Fibroblast of skin of right quadriceps (primary cell): Measurements from ENCODE around the gene HSPA1A.
"Not testable (repeated sequence)": the region's sequence is repeated elsewhere in the genome, so short reads cannot be mapped to it uniquely, and the experiment has no call there.

Experiments
- DNase-seq: peaks from one replicate; pipeline ENCODE4 v3.0.0-alpha.2; 2013

The HSPA1A gene

DNA sequence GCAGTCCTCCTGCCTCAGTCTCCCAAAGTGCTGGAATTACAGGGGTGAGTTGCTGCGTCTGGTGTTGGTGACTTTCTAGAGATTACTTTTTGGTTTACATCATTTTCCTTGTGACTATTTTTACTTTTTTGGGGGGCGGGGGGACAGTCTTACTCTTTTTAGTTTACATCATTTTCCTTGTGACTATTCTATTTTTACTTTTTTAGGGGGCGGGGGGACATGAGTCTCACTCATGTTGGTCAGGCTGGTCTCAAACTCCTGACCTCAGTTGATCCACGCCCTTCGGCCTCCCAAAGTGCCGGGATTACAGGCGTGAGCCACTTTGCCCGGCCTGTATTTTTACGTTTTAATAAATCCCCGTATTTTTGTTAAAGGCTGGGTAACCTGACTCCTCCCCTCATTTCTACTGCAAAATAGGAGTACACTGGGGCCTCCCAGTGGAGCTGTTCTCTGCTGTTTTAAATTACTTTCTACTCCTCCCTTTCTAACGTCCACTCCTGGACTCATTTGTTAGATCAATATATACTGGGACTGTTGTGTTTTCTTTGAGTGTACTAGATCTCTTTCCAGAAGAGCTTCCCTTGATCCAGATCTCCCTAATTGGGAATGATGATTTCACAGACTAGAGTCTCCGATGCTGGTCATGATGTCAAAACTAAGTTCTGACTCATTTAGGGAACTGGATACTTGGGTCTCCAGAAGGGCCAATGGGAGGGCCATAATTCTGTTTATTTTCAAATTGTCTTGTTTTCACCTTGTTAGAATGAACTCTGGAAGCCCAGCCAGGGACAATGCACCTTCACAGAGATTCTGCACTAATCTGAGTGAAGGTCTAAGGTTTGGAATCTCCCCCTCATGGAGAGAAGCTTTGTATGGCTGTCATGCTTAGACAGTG is 21.4 kb downstream of the HSPA1A start:
- no peak for DNase-seq

- DNase-seq, result no peak
Observed at GRCh38 chr6:31837369-31838113, 22.2 kb downstream of the HSPA1A start.

DNA sequence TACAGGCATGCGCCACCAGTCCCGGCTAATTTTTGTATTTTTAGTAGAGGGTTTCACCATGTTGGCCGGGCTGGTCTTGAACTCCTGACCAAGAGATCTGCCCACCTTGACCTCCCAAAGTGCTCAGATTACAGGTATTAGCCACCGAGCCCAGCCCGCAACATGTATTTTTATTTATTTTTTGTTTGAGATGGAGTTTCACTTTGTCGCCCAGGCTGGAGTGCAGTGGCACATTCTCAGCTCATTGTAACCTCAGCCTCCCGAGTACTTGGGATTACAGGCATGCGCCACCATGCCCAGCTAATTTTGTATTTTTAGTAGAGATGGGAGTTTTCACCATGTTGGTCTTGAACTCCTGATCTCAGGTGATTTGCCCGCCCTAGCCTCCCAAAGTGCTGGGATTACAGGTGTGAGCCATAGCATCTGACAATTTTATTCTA is 22.8 kb downstream of the HSPA1A start:
- not testable (repeated sequence) for DNase-seq

DNA sequence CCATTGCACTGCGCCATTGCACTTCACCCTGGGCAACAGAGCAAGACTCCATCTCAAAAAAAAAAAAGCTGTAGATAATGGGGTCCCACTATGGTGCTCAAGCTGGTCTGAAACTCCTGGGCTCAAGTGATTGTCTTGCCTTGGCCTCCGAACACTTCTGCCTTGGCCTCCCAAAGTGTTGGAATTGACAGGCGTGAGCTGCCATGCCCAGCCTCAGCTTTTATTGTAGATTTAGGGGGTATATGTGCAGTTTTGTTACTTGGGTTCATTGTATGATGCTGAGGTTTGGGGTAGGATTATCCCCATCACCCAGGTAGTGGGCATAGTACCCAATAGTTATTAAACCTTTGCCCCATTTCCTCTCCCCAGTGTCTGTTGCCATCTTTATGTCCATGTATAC is 23.6 kb downstream of the HSPA1A start:
- no peak for DNase-seq

DNA sequence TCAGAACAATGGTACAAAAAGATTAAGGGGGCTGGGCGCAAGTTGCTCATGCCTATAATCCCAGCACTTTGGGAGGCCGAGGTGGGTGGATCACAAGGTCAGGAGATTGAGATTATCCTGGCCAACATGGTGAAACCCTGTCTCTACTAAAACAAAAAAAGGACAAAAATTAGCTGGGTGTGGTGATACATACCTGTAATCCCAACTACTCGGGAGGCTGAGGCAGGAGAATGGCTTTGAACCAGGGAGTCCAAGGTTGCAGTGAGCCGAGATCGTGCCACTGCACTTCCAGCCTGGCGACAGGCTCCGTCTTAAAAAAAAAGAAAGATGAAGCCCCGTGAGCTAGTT is 24.4 kb downstream of the HSPA1A start:
- not testable (repeated sequence) for DNase-seq

DNA sequence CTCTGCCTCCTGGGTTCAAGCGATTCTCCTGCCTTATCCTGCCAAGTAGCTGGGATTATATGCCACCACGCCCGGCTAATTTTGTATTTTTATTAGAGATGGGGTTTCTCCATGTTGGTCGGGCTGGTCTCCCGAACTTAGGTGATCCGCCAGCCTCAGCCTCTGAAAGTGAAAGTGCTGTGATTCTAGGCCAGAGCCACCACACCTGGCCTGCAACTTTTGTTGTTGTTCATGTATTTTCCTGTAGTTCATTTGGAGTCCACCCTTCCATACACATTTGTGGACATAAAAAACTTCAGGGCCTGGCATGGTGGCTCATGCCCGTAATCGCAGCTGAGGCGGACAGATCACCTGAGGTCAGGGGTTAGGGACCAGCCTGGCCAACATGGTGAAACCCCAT is 26.7 kb downstream of the HSPA1A start:
- no peak for DNase-seq

GRCh38 chr6:31844507-31844906 is 29.2 kb downstream of the HSPA1A start:
- DNase-seq, result no peak

DNA sequence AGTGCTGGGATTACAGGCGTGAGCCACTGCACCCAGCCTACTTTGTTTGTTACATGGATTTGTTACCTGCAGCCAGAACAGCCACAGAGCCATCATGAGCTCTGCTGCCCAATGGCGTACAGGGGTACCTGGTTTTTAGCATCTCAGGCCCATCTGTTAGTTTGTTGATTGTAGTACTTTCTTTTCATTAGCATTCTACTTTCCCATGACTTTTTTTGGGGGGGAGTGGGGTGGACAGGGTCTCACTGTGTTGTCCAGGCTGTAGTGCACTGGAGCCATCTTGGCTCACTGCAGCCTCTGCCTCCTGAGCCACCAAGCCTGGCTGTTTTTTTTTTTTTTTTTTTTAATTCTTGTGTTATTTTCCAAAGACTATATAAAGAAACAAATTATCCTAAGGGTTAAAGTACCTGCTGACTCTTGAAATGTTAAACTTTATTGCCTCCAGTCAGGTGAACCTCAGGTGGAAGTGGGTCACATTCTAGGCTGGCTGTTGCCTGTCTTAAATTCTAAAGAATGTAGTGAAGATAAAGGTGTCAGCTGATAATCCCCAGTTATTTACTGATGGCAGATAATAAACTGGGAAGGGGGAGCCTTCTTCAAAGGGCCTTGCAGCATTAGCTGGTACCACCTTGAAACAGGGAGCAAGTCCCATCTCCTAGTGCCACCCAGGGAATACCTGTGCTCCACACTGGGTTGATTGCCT is 32.1 kb downstream of the HSPA1A start:
- no peak for DNase-seq

DNA sequence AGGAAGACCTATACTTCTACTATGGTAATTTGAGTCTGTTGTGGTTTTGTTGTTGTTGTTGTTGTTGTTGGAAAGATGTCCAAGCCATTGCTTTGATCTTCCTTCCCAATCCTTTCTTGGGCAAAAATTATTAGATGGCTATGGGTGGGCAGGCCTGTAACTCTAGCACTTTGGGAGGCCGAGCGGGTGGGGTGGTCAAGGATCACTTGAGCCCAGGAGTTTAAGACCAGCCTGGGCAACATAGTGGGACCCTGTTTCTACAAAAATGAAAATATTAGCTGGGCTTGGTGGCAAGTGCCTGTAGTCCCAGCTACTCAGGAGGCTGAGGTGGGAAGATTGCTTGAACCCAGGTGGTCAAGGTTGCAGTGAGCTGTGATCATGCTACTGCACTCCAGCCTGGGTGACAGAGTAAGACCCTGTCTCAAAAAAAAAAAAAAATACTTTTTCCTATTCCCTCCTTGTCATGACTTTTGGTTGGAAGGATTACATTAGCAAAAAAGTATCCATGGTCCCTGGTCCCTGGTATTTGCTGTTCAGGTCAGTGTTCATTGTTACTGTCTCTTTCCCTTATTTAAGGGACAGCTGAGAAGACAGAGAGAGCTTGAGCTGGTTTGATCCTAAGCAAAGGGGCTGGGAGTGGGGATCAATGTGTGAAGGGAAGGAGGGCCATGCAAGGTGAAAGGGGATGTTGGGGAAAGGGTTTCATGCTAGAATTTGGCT is 35.6 kb downstream of the HSPA1A start:
- no peak for DNase-seq

GRCh38 chr6:31851485-31851832 is 36.1 kb downstream of the HSPA1A start:
- no peak for DNase-seq

- DNase-seq, result not testable (repeated sequence)
Observed at GRCh38 chr6:31851980-31852718, 36.8 kb downstream of the HSPA1A start.

GRCh38 chr6:31857774-31858173 is 42.4 kb downstream of the HSPA1A start:
- DNase-seq, result not testable (repeated sequence)

GRCh38 chr6:31858707-31859106 is 43.4 kb downstream of the HSPA1A start:
- DNase-seq, result no peak

DNA sequence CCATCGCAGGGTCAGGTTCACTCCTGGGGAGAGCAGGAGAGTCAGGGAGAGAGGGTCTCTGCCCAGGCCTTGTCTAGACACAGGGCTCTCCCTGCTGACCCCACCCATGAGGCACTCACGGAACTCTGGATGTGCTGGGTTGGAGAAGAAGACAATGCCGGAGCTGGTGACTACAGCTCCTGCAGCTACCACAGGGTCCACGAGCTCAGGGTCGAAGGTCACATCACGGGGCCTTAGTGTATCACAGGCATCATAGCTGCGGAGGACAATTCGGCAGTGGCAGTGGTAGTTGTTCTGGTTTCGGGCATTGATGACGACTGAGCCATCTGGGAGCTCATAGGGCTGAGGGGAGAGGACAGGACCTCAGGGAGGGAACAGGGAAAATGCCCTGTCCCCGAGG is 44.6 kb downstream of the HSPA1A start:
- no peak for DNase-seq

- DNase-seq, result no peak
Observed at GRCh38 chr6:31860349-31860748, 45.0 kb downstream of the HSPA1A start.

GRCh38 chr6:31861150-31861549 is 45.8 kb downstream of the HSPA1A start:
- DNase-seq, result no peak

DNA sequence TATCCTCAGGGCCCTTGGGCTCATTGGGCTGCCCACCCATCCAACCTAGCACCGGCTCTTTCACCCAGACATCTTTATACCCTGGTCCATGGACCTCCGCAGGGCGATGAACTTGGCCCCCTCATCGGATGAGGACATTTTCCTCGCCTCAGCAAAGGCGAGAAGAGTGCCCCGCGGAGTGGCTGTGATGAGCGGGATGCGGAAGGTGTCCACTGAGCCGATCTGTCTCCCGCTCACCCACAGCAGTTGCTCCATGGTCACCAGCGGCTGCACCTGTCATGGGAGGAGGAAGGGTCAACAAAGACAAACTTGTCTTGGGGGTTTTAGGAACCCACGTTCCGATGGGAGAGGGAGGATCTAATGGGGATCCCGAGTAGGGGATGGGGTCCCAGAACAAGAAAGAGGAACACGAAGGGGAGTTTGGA is 46.6 kb downstream of the HSPA1A start:
- no peak for DNase-seq

- DNase-seq, result peak; percentile 100
Observed at GRCh38 chr6:31862344-31863235, 47.2 kb downstream of the HSPA1A start, which contains the start of gene NEU1. TSS of gene NEU1 (minus strand) at chr6:31862821. CDS start at chr6:31862776, 45 bp downstream.

- not testable (repeated sequence) for DNase-seq
Observed at GRCh38 chr6:31864123-31864562, 48.8 kb downstream of the HSPA1A start.

DNA sequence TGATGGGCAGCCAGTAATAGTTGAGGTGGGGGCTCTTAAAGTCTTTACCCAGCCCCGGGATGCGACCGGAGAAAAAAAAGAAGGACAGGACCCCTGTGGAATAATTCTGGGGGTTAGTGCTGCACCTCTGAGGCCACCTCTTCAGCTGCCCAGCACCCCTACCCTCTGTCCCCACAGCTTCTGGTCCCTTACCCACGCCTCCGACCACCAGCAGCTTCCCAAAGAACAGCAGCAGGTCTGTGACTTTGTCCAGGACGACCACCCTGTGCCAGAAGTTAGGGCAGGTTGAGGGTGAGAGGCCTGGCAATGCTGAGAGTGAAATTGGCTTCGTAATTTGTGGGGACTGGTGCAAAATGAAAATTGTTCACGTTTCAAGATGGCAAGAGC is 49.5 kb downstream of the HSPA1A start:
- DNase-seq, result no peak
